NCI-H446 (cell line): ENCODE measurements around the gene LSAMP.
"Not testable (repeated sequence)": the region's sequence is repeated elsewhere in the genome, so short reads cannot be mapped to it uniquely, and the experiment has no call there.

ENCODE experiments used
- DNase-seq, 2 experiments: peaks; one replicate each; lab custom pipeline; 2025; lab: John Stamatoyannopoulos, UW

The LSAMP gene

DNA sequence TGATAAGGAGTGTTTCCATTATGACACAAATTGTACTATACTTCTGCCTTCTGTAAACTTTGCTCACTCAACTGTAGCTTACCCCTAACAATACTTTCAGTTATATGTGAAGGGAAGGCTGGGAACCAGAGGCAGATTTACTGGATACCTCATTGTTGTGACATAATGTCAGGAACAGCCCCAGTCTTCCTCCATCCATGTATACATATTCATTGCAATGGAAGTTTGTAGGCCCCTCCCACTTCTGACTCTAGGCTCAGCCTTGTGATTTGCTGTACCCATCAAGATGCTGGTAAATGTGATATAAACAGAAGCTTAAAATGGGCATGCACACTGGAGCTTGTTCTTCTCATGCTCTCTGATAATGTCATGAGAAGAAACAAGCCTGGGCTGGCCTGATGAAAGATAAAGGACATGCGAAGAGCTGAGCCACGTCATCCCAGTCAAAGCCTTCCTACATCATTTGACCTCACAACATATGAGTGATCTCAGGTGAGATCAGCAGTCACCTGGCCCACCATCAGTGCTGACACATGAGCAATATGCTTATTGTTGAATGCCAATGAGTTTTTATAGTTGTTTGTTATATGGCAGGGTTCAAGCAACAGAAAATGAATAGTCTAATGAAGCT lies 554.2 kb downstream of the LSAMP start:
- DNase-seq = no peak

- no peak for DNase-seq
These were observed 554.7 kb downstream of the LSAMP start for GRCh38 chr3:115890579-115890978.

DNA sequence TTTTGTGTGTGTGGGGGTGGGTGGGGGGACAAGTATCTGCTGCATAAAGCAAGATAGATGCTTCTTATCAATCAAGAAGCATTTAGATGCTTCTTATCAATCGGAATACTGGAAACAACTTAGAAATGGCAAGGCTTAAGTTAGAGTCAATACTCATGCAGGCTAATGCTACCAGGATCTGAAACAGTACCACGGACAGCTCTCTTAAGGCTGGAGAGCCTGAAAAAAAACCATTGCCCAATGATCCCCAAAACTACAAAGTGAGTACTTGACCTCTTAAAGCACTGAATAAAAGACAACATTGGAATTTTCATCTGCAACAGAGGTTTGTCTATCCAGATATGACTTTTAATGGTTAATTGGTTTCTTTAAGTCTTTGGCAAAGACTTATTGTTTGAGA lies 559.7 kb downstream of the LSAMP start:
- no peak for DNase-seq

GRCh38 chr3:115877615-115877899 lies 567.7 kb downstream of the LSAMP start:
- DNase-seq = no peak

DNA sequence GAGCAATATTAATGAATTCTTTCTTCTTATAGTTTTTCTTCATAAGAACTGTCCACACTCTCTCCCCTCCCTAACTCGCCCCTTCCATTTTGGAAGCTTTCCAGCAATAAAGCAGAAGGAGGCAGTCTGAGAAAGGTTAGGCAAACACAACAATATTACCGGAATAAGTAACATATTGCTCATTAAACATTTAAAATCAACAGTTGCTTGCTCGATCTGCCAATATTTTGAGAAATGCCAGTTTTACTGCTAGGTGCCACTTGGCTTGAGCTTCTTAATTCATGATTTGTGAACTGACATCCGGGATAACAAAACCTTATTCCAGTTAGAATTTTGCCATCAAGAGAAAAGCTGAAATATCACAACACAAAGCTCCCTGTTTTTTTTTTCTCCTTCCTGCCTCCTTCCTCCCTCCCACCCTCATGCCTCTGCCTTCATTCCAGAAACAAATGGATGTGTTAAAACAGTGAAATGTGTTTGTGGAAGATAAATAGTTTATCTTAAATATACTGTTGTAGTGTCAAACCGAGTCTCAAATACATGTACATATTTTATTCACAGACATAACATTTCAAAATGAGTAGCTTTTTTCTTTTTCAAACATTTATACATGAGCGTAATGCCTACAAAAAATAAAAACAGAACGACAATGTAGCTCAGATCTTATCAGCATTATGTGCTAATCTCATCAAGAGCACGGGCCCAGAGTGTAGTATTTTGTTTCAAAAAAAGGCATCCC lies 568.2 kb downstream of the LSAMP start:
- DNase-seq = peak; percentile 39 to 88

DNA sequence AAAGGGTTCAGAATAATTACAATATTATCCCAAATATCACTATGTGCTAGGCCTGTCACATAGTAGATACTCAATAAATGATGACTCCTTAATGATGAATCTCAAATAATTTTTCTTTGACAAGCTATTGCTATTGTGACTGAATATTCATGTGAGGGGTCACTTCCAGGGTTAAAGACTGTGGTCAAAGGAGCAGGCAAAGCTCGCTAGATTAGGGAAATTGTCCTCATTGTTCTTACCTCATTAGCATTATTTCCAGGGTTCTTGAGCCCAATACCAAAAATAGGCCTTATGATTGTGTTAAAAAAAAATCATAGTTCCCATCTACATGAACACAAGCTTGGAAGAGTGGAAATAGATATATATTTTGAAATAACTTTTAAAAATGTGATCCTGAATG lies 569.8 kb downstream of the LSAMP start:
- DNase-seq = no peak

DNA sequence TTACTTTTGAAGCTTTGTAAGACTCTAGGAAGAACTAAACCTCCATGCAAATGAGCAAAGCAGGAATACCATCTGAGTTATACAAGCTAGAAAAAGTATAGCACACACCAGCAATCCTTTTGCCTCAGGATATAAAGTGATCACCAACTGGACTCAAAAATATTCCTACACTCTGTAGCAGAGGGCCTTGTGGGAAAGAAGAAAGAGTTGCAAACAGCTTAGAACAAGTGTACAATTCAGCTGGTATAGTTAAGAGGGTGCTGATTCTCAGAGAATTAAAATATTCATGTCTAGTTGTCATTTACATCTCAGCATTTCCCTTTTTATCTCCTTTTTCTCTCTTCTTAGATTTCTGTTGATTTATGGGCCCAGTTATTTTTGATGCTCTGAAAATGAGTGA lies 573.6 kb downstream of the LSAMP start:
- no peak for DNase-seq

- DNase-seq = no peak
These were observed 580.4 kb downstream of the LSAMP start for GRCh38 chr3:115864911-115865310.

GRCh38 chr3:115862849-115863248 lies 582.4 kb downstream of the LSAMP start:
- DNase-seq = no peak

GRCh38 chr3:115862099-115862498 lies 583.2 kb downstream of the LSAMP start:
- DNase-seq = peak in 1 of 2 experiments; percentile 14

GRCh38 chr3:115861166-115861733 lies 584.0 kb downstream of the LSAMP start:
- DNase-seq = no peak

DNA sequence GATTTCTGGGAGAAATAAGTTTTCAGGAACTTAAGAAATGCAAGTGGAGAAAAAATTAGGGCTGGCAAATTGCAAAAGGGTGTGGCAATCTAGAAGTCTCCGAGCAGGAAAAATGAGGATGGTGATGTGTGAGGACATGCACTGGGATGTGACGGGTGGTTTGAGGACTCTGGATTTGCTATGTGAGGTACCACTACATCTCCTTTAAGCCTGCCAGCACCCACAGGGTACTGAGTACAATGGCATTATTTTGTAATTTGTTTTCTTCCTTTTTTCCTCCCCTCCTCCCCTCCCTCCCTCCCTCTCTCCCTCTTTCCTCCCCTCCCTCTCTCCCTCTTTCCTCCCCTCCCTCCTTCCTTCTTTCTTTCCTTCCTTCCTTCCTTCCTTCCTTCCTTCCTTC lies 584.5 kb downstream of the LSAMP start:
- no peak for DNase-seq

DNA sequence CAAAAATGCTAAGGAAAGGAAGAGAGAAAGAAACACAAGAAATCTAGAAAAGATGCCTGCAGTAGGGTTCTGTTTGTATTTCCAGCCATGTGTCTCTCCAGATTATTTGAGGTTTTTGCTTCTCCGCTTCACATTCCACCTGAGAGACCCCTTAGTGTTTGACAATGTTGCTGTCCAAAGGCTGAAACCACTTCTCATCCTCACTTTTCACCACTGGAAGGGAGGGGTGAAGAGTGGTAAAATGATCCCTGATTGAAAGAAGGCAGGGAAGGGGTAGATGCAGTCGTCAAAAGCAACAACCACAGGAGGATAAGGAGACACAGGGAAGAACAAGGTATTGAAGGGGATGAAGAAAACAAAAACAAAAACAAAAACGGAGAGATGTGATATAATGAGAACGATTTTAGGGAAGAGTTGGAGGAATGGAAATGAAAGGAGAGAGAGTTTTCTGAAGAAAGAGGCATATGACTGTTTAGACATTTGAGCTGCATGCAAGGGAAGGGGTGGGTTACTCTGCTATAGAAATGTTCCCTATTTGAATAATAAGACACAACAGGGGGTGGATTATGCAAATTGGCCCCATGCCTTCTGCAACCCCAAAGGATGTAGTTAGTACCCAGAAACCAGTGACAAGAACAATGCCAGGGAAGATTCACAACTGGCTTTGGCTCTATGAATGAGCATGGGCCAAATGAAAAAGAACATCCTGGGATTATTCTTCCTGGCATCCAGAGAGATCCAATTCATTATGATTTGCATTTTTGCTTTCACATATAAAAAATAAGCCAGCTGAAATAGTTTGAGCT lies 586.1 kb downstream of the LSAMP start:
- DNase-seq = no peak

GRCh38 chr3:115857518-115858136 lies 587.7 kb downstream of the LSAMP start:
- DNase-seq = no peak

- no peak for DNase-seq
These were observed 589.4 kb downstream of the LSAMP start for GRCh38 chr3:115855911-115856310.

DNA sequence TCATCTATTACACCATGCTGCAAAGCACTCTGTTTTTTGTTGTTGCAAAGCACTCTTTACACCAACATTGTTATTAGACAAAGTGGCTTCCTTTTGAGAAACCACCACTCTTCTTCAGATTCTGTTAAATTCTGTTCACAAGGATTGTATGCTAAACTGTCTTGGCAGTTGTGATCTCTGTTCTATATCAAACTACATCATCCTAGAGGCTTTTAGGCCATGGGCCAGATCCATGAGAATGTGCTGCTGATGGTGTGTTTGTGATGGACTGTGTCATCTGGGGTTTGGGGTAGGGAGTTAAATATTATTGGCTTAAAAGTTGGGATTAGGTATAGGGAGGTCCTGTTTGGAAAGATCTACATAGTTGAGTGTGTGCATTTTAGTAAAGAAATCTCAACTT lies 592.2 kb downstream of the LSAMP start:
- DNase-seq = no peak

- no peak for DNase-seq
These were observed 593.0 kb downstream of the LSAMP start for GRCh38 chr3:115852278-115852677.

DNA sequence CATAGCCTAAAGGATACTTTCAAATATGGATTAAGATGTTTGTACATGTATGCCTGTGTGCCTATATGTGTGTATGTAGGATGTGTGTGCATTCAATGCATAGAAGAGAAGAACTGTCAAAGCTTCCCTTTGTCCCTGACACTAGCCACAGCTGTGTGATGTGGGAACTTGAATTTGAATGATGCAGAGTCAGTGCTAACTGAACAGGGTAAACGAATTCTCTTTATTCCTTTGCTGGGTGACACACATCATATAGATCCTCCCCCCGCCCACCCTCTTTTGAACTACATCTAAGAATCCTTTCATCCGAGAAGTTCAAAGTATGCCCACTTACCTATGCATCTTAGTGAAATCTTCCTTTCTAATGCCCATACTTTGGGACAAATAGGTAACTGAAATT lies 593.7 kb downstream of the LSAMP start:
- DNase-seq = no peak

- no peak for DNase-seq
These were observed 596.6 kb downstream of the LSAMP start for GRCh38 chr3:115848641-115849040.

DNA sequence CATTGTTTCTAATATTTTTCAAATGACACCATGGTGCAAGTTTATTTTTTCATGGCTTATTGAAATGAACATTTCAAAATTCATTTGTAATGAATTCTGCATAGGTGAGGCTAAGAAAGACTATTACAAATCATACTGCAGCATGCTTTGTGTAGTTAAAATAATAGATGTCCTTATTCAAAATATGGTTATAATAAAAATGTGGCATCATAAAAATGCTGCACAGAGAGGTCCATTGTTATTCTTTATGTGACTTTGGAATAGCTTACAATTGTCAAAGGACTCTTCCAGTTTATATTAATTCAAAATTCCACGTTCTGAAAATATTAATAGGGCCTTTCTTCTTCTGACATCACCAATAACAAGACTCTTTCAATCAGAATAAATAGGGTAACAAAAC lies 599.3 kb downstream of the LSAMP start:
- DNase-seq = no peak

DNA sequence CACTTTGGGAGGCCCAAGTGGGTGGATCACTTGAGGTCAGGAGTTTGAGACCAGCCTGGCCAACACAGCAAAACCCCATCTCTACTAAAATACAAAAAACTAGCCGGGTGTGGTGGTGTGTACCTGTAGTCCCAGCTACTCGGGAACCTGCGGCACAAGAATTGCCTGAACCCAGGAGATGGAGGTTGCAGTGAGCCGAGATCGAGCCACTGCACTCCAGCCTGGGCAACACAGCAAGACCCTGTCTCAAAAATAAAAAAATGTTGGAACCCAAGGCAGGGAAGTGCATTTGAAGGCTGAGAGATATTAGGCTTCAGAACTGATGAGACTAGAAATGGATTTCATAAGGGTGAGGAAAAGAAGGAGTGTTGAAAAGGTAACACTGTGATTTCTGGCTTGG lies 600.6 kb downstream of the LSAMP start:
- DNase-seq = not testable (repeated sequence)

DNA sequence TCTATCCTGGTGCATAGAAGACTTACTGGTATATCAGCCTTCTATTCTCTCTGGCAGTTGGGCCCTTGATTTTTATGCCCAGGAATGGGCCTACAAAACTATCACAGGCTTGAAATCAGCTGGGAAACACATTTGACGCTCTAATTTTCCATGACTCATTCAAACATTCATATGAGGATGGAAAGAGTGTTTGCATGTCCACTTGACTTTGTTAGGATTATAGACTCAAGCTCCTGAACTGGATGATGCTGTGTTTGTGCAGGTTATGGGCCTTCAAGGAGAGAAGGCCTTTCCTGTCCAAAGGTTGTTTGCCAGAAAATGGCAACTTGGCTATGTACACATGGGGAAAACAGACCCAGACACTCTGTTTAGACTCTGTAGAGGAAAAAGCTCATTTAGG lies 602.1 kb downstream of the LSAMP start:
- no peak for DNase-seq
